ENCODE data around the gene FOXP2.
"Not testable (repeated sequence)": the region's sequence is repeated elsewhere in the genome, so short reads cannot be mapped to it uniquely, and the experiment has no call there.

The FOXP2 gene

DNA sequence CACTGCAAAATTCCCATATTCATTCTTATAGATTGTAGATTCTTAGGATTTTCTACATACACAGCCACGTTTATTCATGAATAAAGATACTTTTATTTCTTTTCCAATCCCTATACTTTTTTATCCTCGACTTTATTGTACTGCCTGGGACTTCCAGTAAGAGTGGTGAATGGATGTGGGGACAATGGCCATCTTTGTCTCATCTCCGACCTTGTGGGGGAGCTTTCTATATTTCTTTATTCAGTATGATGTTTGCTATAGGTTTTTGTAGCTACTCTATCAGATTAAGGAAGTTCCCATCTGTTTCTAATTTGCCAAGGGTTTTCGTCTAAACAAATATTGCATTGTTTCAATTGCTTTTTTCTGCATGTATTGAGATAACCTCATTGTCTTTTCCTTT, 184.3 kb downstream of the FOXP2 start:
- no peak for DNase-seq

- DNase-seq: no peak
Observed at GRCh38 chr7:114606100-114606499, 191.5 kb downstream of the FOXP2 start.

GRCh38 chr7:114608822-114609221, 194.2 kb downstream of the FOXP2 start:
- not testable (repeated sequence) for DNase-seq

GRCh38 chr7:114620208-114620607, 205.6 kb downstream of the FOXP2 start:
- DNase-seq: no peak

DNA sequence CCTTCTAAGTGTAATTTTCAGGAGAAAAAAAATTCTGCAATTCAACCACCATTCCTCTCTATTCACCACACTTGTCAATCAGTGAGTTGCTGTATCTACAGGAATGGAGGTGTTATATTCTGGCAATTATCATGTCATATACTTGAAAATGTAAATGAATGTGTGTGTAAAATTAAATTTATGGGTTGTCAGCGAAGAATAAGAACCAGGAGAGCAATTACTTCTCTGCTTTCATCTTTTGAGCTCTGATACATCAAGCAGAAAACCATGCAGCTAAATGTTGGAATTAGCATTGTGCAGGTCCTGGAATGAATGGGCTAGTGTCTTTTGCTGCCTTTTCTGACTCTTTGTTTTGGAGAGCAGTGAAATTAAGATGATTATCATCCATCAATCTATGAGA, 207.6 kb downstream of the FOXP2 start:
- no peak for DNase-seq

DNA sequence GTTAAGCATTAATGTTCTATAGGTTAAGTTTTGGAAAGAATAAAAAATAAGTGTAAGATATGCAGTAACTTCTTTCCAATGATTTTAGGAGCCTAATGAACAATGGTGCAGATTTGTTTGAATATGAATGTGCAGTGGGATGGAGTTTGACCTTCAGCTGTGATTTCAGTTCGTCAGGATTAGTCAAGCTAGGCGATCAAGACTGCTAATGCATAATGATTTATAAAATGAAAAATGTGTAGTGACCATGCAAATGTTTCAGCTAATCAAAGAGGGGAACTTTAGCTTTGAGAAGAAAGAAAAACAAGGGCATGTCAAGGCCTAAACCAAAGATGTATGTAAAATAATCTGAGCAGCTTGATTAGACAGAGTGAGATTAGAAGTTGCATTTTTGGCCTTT, 208.5 kb downstream of the FOXP2 start:
- no peak for DNase-seq

GRCh38 chr7:114627231-114627630, 212.6 kb downstream of the FOXP2 start:
- no peak for DNase-seq

DNA sequence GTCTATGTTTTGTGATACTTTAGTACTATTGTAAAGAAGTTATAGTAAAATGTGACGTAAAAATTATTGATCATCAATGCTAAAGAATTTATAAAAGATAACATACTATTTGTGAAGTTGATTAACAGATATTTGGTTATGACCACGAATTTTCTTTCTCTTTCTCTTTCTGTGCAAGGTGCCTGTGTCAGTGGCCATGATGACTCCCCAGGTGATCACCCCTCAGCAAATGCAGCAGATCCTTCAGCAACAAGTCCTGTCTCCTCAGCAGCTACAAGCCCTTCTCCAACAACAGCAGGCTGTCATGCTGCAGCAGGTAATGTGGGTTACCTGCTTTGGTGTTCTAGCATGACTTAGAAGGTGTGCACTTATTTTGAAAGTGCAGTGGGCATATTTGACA, 213.7 kb downstream of the FOXP2 start:
- no peak for DNase-seq

DNA sequence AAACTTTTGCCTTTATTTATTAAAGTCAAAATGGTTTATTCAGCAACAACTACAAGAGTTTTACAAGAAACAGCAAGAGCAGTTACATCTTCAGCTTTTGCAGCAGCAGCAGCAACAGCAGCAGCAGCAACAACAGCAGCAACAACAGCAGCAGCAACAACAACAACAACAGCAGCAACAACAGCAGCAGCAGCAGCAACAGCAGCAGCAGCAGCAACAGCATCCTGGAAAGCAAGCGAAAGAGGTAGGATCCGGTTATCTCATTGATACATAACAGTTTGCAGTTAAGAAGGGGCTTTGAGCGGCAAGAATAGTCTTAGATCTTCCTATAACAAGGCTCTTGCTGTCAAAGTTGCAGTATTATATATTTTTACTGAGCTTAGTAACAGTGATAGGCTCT, 215.1 kb downstream of the FOXP2 start:
- no peak for DNase-seq

DNA sequence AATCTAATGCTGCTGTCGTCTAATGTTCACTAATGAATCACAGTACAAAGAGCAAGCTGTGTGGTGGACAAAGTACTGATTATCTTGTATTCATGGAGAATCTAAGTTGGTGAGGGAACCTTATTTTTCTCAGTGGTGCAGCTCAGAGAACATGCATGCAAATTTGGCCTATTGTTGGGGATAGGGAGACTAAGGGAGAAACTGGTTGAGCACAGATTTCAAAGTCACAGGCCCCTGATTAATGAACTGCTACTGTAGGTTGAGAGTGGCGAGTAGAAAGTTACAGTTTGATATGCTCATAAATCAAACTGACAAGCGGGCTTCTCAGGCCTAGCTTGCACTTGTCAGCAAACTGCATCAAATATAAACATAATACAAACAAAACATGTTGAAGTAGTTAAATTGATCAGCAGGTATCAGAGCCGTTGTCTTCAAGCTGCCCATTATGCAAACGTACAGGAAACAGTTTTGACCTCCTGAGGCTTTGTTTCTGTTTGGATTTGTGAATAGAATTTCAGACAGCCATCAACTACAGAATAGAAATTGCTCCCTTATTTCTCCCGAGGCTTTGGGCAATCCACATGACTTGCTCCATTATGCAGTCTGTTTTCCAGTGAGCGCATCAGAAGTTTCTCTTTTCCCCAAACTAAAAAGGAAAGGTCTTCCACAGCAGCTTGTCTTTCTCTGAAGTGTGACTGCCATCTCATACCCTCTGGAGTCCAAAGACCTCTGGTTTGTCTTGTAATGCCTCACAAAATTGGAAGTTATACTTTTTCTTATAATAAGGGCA, 215.8 kb downstream of the FOXP2 start:
- no peak for DNase-seq

DNA sequence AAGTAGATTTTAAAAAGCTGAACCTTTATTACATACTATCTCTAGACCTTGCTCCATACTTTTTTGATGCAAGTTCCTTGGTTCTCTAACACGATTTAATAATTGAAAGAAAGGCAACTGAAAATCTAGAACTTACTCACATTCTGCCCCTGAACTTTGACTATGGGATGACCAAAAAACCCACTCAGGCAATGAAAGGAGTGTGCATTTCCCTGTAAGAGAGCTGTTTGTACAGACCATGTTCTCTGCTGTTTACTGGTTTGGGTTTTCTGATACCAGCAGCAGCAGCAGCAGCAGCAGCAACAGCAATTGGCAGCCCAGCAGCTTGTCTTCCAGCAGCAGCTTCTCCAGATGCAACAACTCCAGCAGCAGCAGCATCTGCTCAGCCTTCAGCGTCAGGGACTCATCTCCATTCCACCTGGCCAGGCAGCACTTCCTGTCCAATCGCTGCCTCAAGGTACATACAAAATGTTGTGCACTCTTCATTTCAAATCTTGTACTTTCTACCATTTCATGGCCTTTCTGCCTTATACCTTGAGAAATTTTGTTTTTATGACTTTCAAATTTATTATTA, 216.7 kb downstream of the FOXP2 start:
- DNase-seq: no peak

DNA sequence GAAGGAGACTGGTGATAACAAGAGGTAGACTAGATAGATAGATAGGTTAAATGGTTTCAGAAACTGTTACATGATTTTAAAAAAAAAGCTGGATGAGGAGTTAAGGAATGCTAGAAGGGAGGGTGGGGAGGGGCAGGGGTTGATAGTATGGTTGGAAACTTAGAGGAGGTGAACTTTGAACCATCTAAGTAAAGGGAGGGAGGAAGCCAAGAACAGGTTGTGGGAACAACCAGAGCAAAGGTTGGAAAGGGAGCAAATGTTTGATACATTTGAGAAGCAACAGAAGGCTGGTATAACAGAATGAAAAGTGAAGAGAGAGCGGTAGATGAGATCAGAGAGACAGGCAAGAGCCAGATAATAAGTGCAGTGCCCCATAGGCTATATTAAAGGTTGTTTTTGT, 224.8 kb downstream of the FOXP2 start:
- no peak for DNase-seq

GRCh38 chr7:114644455-114644854, 229.8 kb downstream of the FOXP2 start:
- no peak for DNase-seq

- no peak for DNase-seq
Observed at GRCh38 chr7:114645451-114645850, 230.8 kb downstream of the FOXP2 start.

DNA sequence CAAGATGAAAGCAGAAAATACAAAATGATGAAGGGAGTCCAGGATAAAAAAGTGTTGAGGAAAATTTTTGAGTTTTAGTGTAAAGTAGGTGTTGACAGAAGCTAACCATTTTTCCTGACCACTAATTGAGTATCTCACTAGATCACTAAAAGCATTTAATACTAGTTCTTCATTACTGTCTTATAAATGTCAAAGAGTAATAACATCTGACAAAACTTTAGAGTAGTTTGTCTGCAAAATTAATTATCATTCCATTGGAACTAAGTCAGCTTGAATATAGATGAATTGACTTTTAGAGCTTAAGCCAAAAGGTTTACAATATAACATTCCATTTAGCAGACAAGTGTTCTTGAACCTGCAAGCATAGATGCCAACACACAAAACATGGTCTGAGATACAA, 232.9 kb downstream of the FOXP2 start:
- no peak for DNase-seq

DNA sequence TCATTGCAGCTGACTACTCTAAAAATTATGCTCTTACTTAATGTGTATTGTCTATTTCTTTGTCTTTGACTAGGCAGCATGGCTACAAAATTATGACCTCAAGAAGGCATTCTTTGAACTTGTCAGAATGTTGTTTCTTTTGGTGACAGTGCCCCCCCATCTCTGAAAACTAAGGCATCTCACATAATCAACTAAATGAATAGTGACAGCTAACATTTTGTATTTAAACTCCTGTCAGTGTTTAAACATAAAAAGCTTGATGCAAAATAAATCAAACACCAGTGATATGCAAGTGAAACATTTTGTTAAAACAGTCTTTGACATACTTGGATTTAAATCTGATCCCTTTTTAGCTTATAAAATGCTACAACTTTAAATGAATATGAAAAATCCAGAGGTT, 233.5 kb downstream of the FOXP2 start:
- no peak for DNase-seq

GRCh38 chr7:114648680-114649079, 234.1 kb downstream of the FOXP2 start:
- DNase-seq: no peak

DNA sequence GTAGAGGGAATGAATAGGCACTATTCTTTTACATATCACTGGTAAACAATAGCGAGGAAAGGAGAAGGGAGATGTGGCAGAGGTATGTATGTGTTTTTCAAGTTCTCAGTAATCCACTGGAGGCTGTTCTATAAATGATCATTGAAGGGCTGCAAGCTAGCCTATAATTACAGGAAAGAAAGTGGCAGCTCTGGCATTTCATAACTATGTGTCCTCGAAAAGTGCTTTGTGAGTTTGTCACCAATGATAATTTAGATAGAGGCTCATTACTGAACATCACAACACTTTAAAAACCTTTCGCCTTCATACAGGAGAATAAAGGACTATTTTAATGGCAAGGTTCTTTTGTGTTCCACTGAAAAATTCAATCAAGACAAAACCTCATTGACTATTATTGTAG, 235.1 kb downstream of the FOXP2 start:
- no peak for DNase-seq

- peak; percentile 47 for DNase-seq
Observed at GRCh38 chr7:114650491-114650890, 235.9 kb downstream of the FOXP2 start.

DNA sequence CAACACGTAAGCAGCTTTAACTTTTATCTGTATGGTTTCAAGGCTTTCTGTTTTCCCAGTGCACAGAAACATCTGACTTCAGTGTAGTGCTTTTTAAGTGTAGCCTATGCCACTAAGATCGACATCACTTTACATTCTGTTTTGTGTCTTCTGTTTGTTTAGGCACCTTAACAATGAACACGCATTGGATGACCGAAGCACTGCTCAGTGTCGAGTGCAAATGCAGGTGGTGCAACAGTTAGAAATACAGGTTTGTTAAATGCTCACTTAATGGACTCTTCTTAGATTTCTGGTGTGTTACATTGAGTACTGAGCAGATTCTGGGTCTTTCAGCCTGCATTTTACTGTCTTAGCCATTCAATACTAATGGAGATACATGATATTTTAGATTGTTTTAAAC, 237.4 kb downstream of the FOXP2 start:
- DNase-seq: peak; percentile 93

GRCh38 chr7:114653364-114654088, 238.9 kb downstream of the FOXP2 start:
- DNase-seq: peak; percentile 74

- DNase-seq: no peak
Observed at GRCh38 chr7:114656466-114656865, 241.9 kb downstream of the FOXP2 start.

GRCh38 chr7:114657279-114657678, 242.7 kb downstream of the FOXP2 start:
- DNase-seq: no peak

DNA sequence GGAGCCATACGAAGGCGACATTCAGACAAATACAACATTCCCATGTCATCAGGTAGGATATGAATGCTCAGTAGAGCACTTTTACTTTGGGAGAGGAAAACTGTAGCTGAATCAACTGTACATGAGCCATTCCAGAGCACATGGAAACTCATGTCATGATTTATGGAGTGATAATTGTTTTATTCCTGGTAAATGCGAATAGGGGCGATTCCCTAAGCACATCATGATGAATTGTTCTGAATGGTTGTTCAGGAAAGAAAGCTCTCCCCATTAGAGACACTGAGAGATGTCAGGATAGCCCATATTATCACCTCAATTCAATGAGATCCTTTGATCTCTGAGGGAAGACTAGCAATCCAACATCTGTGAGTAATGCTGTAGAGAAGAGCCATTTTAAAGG, 243.6 kb downstream of the FOXP2 start:
- DNase-seq: no peak
